ENCODE data around the gene EPHB6.

The EPHB6 gene

DNA sequence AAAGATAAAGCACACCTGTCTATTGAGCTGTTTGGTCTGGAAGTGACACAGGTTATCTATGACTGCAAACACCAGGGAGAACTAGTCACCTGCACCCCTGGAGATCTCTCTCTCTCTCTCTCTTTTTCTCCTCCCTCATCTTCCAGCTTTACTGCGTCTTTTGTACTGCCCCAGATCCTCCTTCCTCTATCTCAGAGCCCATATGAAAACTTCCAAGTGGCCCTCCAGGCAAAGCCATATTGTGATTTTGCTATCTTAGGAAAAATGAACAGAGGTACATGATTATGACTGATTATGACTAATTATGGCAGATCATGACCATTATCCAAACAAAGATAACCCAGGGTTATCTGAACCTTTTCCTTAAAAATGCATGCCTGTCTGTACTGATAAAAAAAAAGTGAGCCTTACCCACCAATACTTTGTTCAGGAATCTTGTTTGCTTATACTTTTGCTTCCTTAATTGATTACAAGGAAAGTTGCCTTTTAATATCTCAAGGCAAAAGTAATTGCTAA lies 12.6 kb upstream of the EPHB6 start:
- Histone ChIP-seq H3K9ac (ENCODE audit: insufficient read length) (no peak overlapping the region), H3K36me3 (ENCODE audit: insufficient read depth, low read length) (no peaks in the 10 kb centered on the region), H3K27ac (no peak overlapping the region), H3K9me3 (ENCODE audit: low read depth, low read length) (no peaks in the 10 kb centered on the region), H3K4me3 (no peak overlapping the region)
- DNase-seq (ENCODE audit: low read depth, low spot score), result no peak
- TF ChIP-seq EZH2 (IDR thresholded peaks at IDR 0.05) (no peak), POLR2AphosphoS5 (IDR thresholded peaks at IDR 0.05; ENCODE audit: borderline replicate concordance, low read depth, low read length) (no peak), FOXP2 (optimal IDR thresholded peaks at IDR 0.05; ENCODE audit: control extremely low read depth, extremely low read length, insufficient read depth) (no peak)

DNA sequence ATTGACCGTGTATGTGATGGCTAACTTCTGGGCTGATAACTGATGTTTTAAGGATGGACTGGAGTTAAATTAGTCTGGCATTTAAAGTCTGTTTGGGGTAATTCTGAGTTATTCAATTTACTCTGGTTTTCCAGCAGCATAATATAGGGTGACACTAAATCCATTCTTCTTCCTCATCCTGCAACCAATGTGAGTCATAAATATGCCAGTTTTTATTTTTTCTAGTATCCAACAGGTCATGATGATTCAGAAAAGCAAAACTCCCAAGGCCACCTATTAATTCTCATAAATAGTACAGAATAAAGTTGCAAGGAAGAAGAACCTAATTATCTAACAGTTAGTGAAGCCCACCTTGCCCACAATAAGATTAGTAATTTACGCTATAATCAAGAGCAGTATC lies 7.5 kb upstream of the EPHB6 start:
- Histone ChIP-seq H3K36me3 (ENCODE audit: insufficient read depth, low read length) (no peaks in the 10 kb centered on the region), H3K9me3 (ENCODE audit: low read depth, low read length) (no peaks in the 10 kb centered on the region), H3K27ac (no peak overlapping the region), H3K9ac (ENCODE audit: insufficient read length) (no peak overlapping the region), H3K4me3 (no peak overlapping the region)
- no peak for DNase-seq (ENCODE audit: low read depth, low spot score)
- TF ChIP-seq EZH2 (IDR thresholded peaks at IDR 0.05), result no peak
- no peak for TF ChIP-seq POLR2AphosphoS5 (IDR thresholded peaks at IDR 0.05; ENCODE audit: borderline replicate concordance, low read depth, low read length)
- TF ChIP-seq FOXP2 (optimal IDR thresholded peaks at IDR 0.05; ENCODE audit: control extremely low read depth, extremely low read length, insufficient read depth), result no peak

- Histone ChIP-seq H3K36me3 (ENCODE audit: insufficient read depth, low read length) (no peaks in the 10 kb centered on the region), H3K9me3 (ENCODE audit: low read depth, low read length) (no peaks in the 10 kb centered on the region), H3K4me3 (no peak overlapping the region), H3K27ac (no peak overlapping the region), H3K9ac (ENCODE audit: insufficient read length) (no peak overlapping the region)
- no peak for TF ChIP-seq FOXP2 (optimal IDR thresholded peaks at IDR 0.05; ENCODE audit: control extremely low read depth, extremely low read length, insufficient read depth)
- TF ChIP-seq EZH2 (IDR thresholded peaks at IDR 0.05), result no peak
- no peak for TF ChIP-seq POLR2AphosphoS5 (IDR thresholded peaks at IDR 0.05; ENCODE audit: borderline replicate concordance, low read depth, low read length)
- DNase-seq (ENCODE audit: low read depth, low spot score), result no peak
Measured at GRCh38 chr7:142851269-142851668, 3.6 kb upstream of the EPHB6 start.

GRCh38 chr7:142851919-142852318 lies 3.0 kb upstream of the EPHB6 start:
- Histone ChIP-seq H3K27ac (no peak overlapping the region), H3K4me3 (no peak overlapping the region), H3K9me3 (ENCODE audit: low read depth, low read length) (no peaks in the 10 kb centered on the region), H3K9ac (ENCODE audit: insufficient read length) (no peak overlapping the region), H3K36me3 (ENCODE audit: insufficient read depth, low read length) (no peaks in the 10 kb centered on the region)
- TF ChIP-seq POLR2AphosphoS5 (IDR thresholded peaks at IDR 0.05; ENCODE audit: borderline replicate concordance, low read depth, low read length) (no peak), FOXP2 (optimal IDR thresholded peaks at IDR 0.05; ENCODE audit: control extremely low read depth, extremely low read length, insufficient read depth) (no peak), EZH2 (IDR thresholded peaks at IDR 0.05) (no peak)
- no peak for DNase-seq (ENCODE audit: low read depth, low spot score)

DNA sequence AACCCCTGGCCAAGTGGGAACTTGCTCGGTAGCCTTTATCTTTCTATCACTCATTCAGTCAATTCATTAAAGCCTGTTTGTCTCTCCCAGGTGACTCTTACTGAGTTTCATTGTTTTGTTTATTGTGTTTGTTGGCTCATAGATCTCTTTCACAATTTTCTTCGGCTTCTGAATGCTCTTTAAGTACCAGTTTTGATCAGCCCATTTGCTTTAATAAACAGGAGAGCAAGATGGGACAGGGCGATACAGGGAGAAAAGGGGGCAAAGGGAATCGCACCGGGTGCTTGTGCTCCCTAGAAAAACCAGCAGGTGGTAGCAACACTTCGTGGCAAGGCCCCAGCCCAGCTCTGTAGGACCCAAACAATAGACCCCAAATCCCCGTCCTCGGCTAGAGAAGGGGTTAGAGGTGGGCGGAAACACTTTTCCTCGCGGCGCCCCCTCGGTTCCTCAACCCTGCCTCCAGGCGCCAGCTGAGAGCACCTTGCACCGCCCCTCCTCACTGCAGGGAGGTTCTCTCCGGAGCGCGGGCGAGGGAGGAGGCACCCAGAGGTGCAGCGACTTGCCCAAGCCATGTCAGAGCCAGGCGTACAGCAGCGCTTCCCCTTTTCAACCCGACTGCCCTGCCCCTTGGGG lies 1.0 kb upstream of the EPHB6 start:
- no peaks in the 10 kb centered on the region for H3K36me3 ChIP-seq (ENCODE audit: insufficient read depth, low read length)
- no peak overlapping the region for H3K9ac ChIP-seq (ENCODE audit: insufficient read length)
- H3K9me3 ChIP-seq (ENCODE audit: low read depth, low read length), result no peaks in the 10 kb centered on the region
- peak overlapping the region; percentile 83 for H3K4me3 ChIP-seq
- TF ChIP-seq EZH2 (IDR thresholded peaks at IDR 0.05) (peak; percentile 14), POLR2AphosphoS5 (IDR thresholded peaks at IDR 0.05; ENCODE audit: borderline replicate concordance, low read depth, low read length) (no peak)
- no peak overlapping the region for H3K27ac ChIP-seq
- DNase-seq (ENCODE audit: low read depth, low spot score), result no peak

DNA sequence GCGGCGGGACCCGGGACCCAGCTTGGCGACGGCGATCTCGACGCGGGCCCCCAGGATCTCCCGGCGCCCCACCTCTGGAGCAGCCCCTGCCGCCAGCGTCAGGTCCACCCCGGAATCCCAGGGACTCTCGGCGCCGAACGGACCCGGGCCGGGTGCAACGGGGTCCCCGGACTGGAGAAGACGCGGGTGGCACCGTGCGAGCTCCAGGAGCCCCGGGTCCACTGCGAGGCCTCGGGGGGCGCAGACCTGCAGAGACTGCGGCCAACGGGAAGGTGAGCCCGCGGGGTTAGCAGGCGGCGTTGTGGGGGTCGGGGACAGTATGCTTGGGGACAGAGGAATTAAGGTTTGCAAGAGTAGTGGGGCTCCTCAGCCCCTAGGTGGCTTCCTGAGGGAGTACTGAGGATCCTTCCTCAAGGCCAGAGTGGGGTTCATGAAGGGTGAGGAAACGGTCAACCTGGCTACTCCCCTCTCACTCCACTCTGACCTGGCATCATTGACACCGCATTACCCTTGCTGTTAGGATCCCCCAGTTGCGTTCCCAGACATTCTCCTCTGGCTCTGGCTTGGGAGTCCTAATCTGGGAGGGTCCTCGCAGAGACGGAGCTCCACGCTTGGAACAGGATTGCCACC lies 353 bp downstream of the EPHB6 start:
- Histone ChIP-seq H3K9ac (ENCODE audit: insufficient read length) (no peak overlapping the region), H3K36me3 (ENCODE audit: insufficient read depth, low read length) (no peaks in the 10 kb centered on the region), H3K27ac (no peak overlapping the region), H3K9me3 (ENCODE audit: low read depth, low read length) (no peaks in the 10 kb centered on the region), H3K4me3 (peak overlapping the region; percentile 83)
- TF ChIP-seq FOXP2 (optimal IDR thresholded peaks at IDR 0.05; ENCODE audit: control extremely low read depth, extremely low read length, insufficient read depth), result no peak
- TF ChIP-seq EZH2 (IDR thresholded peaks at IDR 0.05), result no peak
- TF ChIP-seq POLR2AphosphoS5 (IDR thresholded peaks at IDR 0.05; ENCODE audit: borderline replicate concordance, low read depth, low read length), result no peak
- no peak for DNase-seq (ENCODE audit: low read depth, low spot score)

- Histone ChIP-seq H3K36me3 (ENCODE audit: insufficient read depth, low read length) (no peaks in the 10 kb centered on the region), H3K9me3 (ENCODE audit: low read depth, low read length) (no peaks in the 10 kb centered on the region), H3K4me3 (no peak overlapping the region), H3K9ac (ENCODE audit: insufficient read length) (no peak overlapping the region), H3K27ac (no peak overlapping the region)
- no peak for TF ChIP-seq EZH2 (IDR thresholded peaks at IDR 0.05)
- TF ChIP-seq POLR2AphosphoS5 (IDR thresholded peaks at IDR 0.05; ENCODE audit: borderline replicate concordance, low read depth, low read length), result no peak
- no peak for TF ChIP-seq FOXP2 (optimal IDR thresholded peaks at IDR 0.05; ENCODE audit: control extremely low read depth, extremely low read length, insufficient read depth)
- no peak for DNase-seq (ENCODE audit: low read depth, low spot score)
Measured at GRCh38 chr7:142855756-142856564, 1.1 kb downstream of the EPHB6 start.

- Histone ChIP-seq H3K9ac (ENCODE audit: insufficient read length) (no peak overlapping the region), H3K27ac (no peak overlapping the region), H3K9me3 (ENCODE audit: low read depth, low read length) (no peaks in the 10 kb centered on the region), H3K4me3 (no peak overlapping the region), H3K36me3 (ENCODE audit: insufficient read depth, low read length) (no peaks in the 10 kb centered on the region)
- DNase-seq (ENCODE audit: low read depth, low spot score), result no peak
- no peak for TF ChIP-seq EZH2 (IDR thresholded peaks at IDR 0.05)
- no peak for TF ChIP-seq FOXP2 (optimal IDR thresholded peaks at IDR 0.05; ENCODE audit: control extremely low read depth, extremely low read length, insufficient read depth)
- no peak for TF ChIP-seq POLR2AphosphoS5 (IDR thresholded peaks at IDR 0.05; ENCODE audit: borderline replicate concordance, low read depth, low read length)
Measured at GRCh38 chr7:142856565-142857245, 1.8 kb downstream of the EPHB6 start.

All from SK-N-MC (cell line).